NCI-H1694 (cell line): Measurements from ENCODE around the gene KRTAP12-4.
"Not testable (repeated sequence)": the region's sequence is repeated elsewhere in the genome, so short reads cannot be mapped to it uniquely, and the experiment has no call there.

Experiments used
- DNase-seq: peaks from one replicate; lab custom pipeline; 2025; lab: John Stamatoyannopoulos, UW

The KRTAP12-4 gene, protein sequence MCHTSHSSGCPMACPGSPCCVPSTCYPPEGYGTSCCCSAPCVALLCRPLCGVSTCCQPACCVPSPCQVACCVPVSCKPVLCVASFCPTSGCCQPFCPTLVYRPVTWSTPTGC

DNA sequence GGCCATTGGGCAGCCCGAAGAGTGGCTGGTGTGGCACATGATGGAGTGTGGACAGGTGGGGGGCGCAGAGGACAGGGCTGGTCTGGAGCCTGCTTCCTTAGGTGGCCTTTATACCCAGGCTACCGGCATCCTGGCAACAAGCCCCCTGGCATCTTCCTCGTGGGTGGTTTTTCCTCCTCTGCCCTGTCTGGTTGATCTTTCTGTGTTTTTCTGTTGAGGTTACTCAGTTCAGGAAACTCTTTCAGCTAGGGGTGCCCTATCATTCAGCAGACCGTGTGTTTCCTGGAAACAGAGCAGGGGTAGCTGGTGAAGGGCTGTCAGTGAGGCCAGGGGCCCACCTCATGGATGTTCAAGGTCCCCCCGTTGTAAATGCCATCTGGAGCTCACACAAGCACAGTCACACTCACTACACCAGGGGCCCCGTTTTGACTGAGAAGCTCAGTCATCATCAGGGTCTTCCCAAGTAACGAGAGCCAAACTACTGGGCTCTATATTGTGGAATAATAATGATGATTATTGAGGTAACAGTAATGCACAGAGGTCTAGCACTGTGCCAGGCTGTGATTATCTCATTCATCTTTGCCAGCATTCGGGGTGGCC lies at the start of gene KRTAP12-4:
Gene KRTAP12-4 (minus strand): TSS at position 84 of the 600 bp plus-strand sequence. CDS start 45 bp downstream, at position 39.
- DNase-seq: no peak

DNA sequence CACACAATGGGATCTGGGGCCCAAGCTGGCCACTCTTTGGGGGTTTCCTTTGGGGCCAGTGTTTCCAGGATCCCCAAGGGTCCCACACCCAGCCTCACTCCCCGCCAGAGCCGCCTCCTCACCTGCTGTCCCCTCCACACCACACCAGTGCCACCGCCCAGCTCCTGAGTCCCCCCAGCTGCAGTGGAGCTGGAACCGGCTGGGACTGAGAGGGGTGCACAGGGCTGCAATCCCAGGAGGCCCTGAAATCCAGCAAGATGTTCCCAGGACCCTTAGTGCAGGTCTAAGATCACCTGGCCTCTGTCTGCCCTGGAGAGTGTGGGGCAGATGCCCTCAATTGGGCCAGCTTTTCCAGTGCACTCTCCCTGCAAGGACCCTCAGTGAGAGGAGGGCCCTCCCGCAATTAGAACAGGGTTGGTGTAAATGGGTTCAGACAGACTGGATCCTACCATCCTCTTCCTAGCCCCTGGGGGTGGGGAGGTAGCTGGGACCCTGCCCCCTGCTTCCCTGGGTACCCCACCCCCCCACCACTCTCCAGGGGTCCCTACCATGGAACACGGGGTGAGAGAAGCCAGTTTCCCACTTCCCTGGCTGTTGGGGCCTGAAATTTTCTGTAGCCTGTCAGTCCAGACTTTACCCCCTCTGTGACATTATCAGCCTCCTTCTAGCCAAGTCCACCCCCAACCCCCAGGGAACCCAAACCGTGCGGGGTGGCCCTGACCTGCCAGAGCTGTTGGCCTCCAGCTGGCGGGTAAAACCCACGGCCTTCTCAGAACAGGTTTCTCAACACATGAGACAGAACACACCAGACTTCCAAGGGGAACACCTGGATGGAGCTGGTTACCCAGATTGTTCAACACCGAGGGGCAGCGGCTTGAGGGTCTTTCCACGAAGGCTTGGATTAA lies 49.5 kb upstream of the KRTAP12-4 start:
- DNase-seq: no peak

DNA sequence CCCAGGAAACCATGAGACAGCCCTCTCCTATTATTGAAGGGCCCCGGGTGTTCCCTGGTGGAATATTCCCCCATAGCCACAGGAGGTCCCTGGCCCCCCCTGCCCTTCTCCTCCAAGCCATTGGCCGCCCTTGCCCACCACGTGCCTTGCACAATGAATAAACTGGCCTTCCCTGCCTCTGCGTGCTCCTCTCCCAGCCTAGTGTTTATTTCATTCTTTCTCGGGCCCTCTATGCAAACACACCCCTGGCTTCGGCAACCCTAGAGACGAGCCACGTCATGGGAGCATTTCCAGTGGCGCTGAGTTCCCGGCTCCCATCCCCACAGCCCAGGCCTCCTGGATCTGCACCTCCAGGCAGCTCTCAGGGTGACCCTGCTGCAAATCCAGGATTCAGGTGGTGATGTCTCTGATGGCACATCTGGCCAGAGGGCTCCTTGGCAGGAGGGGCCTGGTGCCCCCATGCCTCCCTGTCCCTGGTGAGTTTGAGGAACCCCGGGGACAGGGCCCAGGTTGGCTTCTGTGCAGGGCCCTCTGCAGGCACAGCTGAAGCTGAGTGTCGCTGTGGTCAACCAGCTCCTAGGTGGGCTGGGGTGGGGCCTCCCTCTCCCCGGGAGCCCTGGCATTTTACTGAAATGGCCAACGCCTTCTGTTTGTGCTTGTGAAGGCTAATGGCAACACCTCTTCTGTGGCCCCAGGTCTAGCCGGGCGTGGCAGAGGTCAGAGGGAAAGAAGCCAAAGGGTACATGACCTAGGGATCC lies 48.7 kb upstream of the KRTAP12-4 start:
- DNase-seq: no peak

DNA sequence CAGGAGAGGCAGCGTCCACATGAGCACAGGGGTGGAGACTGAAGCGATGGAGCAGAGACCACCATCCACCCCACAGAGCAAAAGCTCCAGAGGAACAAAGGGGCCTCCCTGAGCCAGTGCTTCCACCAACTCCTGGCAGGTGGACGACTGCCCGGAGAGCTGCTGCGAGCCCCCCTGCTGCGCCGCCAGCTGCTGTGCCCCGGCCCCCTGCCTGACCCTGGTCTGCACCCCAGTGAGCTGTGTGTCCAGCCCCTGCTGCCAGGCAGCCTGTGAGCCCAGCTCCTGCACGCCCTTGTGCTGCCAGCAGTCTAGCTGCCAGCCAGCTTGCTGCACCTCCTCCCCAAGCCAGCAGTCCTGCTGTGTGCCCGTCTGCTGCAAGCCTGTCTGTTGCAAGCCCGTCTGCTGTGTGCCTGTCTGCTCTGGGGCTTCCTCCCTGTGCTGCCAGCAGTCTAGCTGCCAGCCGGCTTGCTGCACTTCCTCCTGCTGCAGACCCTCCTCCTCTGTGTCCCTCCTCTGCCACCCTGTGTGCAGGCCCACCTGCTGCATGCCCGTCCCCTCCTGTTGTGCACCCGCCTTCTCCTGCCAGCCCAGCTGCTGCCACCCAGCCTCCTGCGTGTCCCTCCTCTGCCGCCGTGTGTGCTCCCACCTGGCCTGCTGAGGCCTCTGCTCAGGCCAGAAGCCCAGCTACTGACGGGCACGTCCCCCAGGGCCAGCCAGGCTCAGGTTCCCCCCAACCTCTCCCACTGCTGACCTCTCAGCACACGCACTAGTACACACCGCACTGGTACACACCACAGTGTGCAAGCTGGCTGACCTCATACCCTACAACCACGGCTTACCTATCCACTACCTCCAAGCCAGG lies 47.9 kb upstream of the KRTAP12-4 start:
- no peak for DNase-seq

DNA sequence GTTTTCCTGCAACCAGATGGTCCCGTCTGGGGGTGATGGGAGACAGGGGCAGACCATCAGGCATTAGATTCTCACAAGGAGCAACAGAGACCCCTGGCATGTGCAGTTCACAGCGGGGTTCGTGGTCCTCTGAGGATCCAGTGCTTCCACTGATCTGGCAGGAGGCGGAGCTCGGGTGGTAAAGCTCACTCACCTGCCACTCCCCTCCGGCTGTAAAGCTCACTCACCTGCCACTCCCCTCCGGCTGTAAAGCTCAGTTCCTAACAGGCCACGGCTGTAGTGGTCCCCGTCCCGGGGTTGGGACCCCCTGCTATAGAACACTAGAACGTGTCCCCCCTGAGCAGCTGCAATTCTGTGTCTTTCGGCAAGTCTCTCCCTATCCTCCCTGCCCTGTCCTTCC lies 47.1 kb upstream of the KRTAP12-4 start:
- no peak for DNase-seq

DNA sequence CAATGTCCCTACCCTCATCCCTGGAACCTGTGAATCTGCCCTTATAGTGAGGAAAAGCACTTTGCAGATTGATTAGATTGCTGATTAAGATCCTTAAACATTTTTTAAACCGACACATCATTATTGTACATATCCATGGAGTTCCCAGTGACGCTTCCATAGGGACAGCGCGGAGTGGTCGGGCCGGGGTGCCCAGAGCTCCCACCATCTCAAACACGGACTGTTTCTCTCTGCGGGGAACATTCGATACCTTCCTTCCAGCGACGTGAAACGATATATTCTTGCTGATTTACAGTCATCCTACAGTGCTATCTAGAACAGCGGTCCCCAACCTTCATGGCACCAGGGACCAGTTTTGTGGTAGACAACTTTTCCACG lies 46.6 kb upstream of the KRTAP12-4 start:
- DNase-seq: no peak

DNA sequence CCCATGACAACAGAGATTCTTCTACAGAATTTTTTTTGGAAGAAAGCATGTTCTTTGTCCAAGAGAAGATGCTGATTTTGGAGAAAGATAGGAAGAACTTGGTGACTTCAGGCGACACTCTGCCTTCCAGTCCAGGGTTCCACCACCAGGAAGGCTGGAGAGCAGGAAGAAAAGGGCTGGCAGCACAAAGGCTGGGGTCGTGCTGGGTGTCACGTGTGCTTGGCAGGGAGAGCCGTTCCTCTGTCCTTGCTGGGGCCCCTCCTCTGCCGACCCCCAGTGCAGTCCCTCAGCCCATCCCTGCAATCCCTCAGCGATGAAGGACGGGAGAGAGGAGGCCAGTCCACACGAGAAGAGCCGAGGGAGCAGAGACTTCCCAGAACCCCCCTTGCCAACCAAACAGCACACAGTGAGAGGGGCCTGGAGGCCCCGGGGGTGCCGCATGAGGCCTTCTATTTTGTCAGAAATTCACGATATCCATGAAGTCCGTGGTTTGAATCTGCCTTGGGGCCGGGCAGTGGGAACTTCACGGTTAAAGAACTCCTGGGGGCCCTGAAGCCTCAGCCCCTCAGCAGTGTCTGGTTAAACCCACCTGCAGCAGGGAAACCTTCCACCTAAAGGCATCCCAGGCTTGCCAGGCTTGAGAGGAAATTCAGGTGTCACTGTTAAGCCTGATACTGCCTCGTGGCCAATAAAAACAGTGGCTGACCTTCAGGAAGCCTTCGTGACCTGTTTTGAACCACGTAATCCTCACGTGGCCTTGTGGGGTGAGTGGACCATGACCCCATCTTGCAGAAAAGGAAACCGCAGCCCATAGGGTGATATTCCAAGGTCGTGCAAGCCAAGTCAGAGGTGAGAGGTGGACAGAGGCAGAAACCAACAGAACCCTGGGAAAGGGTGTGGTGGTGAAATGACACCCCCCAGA lies 45.9 kb upstream of the KRTAP12-4 start:
- no peak for DNase-seq

DNA sequence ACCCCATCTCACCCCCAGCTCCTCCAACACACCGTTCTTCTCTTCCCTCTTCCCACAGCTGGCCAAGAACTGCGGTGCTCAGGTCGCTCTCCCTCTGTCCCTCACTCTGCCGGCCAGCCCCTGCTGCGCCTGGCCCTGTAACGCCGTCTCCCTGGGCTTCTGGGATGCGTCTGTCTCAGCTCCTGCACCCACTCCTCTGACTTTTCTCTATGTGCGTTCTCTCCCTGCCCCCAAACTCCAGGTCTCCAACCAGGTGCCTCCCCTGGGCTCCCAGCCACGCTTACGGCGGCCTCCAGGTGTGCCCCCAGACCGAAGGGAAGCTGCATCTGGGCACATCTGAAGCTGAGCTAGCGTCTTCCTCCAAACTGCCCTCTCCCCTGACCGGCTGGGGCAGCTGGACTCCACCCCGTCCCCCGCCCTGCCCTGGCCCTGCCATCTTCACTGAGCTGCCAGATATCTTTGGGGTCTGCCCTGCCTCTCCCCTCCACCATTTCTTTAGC lies 45.1 kb upstream of the KRTAP12-4 start:
- no peak for DNase-seq

DNA sequence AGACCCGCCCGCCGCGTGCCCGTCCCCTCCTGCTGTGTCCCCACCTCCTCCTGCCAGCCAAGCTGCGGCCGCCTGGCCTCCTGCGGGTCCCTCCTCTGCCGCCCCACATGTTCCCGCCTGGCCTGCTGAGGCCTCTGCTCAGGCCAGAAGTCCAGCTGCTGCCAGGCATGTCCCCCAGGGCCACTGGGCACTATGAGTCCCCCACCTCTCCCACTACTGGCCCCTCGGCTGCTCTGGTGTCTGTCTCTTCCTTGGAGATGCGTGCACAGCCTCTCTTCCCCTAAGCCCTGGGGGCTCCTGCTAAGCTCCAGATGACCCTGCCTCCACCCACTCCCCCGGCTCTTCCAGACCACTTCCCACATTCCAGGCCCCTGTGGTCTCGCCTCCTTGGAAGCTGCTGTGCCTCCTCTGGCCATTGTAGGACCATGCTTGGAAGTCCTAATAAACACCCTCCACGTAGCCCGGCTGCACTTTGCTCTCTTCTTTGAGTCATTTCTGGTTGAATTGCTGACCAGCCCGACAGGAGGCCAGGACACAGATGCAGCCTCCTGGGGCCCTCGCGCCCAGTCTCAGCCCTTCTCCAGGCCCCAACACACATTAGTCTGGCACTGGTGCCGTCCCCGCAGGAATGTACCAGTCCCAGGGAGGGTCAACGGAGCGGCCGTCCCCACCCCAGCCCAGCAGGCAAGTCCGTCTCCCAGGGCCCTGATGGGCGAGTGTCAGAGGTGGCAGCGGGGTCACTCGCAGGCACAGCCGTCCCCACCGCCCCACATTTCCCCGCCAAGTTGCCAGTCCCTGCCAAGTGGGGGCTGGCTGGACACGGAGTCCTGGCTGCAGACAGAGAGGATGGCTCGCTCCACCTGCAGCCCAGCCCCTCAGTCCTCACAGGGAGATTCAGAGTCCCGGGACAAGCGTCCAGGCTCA lies 43.6 kb upstream of the KRTAP12-4 start:
- no peak for DNase-seq

DNA sequence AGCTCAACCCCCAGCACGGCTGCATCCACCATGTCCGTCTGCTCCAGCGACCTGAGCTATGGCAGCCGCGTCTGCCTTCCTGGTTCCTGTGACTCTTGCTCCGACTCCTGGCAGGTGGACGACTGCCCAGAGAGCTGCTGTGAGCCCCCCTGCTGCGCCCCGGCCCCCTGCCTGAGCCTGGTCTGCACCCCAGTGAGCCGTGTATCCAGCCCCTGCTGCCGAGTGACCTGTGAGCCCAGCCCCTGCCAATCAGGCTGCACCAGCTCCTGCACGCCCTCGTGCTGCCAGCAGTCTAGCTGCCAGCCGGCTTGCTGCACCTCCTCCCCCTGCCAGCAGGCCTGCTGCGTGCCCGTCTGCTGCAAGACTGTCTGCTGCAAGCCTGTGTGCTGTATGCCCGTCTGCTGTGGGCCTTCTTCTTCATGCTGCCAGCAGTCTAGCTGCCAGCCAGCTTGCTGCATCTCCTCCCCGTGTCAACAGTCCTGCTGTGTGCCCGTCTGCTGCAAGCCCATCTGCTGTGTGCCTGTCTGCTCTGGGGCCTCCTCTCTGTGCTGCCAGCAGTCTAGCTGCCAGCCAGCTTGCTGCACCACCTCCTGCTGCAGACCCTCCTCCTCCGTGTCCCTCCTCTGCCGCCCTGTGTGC lies 42.8 kb upstream of the KRTAP12-4 start, which contains the start of gene KRTAP10-12:
Gene KRTAP10-12 (plus strand): TSS at position 1 of the 639 bp plus-strand sequence. CDS start 30 bp downstream, at position 31.
- not testable (repeated sequence) for DNase-seq

DNA sequence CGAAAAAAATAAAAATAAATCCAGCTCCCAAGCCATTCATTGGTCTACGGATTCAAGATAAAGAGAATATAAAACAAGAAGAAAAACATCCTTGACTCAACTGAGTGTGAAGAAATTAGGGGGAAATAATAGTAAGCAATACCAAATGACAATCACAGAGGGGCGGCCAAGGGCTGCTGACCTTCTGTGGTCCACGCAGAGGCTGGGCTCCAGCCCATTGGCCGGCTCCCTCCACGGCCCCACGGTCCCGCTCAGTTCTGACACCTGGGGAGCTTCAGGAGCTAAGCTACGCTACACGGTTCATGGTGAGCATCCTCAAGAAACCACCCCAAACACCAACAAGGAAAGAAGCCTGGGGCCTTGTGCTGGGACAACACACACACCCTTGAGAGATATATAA lies 42.1 kb upstream of the KRTAP12-4 start:
- DNase-seq: no peak

DNA sequence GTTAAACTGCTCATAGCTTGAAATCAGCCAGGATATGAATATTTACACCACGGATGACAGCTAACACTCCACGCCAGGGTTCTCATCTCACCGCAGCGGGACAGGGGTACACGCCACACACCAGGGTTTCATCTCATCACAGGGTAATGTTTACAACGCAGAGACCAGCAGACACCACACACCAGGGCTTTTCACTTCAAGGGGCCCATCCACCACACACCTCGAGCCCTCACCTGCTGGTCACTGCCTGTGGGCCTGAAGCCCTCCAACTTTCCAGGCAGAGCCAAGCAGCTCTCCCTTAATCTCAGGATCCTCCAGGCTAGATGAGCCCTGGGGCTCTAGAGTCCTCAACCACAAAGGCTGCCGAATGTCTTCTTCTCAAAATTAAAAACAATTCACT lies 41.2 kb upstream of the KRTAP12-4 start:
- no peak for DNase-seq

DNA sequence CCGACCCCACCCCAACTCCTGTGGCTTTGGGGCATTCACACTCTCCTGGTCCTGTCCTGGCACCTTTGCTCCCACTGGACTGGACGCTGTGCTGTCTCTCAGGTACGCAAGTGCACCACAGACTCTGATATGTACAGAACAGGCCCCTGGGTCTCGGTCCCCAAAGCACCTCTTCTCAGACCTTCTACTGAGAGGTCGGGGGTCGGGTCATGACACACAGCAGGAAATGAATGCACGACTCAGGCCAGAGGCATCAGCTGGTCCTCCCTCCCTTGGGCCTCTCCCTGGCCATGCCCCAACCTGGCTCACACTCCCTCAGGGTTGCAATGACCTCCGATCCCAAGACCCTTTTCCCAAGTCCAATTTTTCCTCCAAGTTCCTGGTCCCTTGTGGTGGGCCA lies 40.7 kb upstream of the KRTAP12-4 start:
- DNase-seq: no peak

DNA sequence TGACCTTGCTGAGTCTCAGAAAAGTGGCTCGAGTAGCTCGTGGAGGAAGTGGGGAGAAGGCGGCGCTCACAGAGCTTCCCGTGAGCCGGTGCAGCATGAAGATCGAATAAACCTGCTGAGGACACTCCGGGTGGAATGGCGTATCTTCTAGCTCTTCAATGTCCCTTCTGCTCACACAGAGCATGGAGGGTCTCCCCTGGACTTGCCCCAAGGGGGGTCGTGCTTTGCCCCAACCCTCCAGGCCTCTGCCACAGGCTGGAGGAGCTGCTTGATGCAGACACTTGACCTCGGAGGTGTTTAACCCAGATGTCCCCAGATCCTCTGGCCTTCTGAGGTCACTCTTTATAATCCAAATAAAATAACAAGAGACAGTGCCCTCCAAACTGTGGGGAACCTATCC lies 40.3 kb upstream of the KRTAP12-4 start:
- DNase-seq: no peak

DNA sequence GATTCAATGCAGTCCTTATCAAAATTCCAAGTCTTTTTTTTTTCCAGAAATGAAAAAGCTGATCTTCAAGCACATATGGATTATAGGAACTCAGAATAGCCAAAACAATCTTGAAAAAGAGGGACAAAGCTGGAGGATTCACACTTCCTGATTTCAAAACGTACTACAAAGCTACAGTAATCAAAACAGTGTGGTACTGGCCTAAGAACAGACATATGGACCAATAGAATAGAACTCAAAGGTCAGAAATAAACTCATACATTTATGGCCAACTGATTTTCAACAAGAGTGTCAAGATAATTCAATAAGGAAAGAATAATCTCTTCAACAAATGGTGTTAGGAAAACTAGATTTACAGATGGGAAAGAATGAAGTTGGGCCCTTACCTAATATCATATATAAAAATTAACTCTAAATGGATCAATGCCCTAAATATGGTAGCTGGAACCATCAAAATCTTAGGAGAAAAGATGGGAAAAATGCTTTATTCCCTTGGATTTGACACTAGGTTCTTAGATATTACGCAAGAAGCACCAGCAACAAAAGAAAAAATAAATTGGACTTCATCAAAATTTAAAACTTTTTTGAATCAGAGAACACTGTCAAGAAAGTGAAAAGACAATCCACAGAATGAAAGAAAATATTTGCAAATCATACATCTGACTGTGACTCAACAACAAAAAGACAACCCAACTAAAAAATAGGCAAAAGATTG lies 38.5 kb upstream of the KRTAP12-4 start:
- no peak for DNase-seq

DNA sequence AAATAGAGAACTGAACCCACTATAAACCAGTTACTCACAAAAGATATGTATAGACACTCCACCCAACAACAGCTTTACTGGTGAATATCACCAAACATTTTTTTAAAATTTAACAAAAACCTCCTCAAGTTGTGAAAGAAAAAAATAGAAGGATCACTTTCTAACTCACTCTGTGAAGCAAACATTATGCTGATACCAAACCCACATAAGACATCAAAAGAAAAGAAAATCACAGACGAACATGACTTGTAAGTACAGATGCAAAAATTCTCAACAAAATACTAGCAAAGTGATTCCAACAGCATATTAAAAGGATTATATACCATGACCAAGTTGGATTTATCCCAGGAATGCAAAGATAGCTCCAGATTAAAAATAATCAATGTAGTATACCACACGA lies 37.2 kb upstream of the KRTAP12-4 start:
- DNase-seq: no peak

DNA sequence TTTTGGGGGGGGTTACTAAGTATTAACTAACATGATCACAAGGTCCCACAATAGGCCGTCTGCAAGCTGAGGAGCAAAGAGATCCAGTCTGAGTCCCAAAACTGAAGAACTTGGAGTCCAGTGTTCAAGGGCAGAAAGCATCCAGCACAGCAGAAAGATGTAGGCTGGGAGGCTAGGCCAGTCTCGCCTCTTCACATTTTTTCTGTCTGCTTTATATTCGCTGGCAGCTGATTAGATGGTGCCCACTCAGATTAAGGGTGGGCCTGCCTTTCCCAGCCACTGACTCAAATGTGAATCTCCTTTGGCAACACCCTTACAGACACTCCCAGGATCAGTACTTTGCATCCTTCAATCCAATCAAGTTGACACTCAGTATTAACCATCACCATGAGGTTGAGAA lies 35.3 kb upstream of the KRTAP12-4 start:
- not testable (repeated sequence) for DNase-seq

DNA sequence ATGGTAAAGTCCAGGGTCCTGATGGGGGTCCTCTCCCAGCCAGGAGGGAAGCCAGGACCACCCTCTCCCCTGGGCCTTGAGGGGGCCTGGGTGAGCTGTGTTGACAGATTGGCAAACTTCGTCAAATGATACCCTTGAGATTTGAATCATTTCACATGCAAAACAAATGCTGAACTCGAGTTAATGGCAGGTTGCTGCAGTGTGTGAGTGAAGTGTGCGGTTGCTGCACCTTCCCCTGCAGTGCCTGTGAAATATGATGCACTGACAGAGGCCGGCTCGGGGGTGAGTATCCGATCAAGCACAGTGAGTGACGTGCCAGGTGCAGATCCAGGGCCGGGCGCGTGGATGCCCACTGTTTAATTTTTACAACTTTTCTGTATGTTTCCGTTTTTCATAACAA lies 33.2 kb upstream of the KRTAP12-4 start:
- DNase-seq: no peak
